GM21390 (cell line): ENCODE measurements around the gene SRSF4.
"Not testable (repeated sequence)": the region's sequence is repeated elsewhere in the genome, so short reads cannot be mapped to it uniquely, and the experiment has no call there.

ENCODE experiments used
- ATAC-seq: cut with Tn5 transposase; IDR thresholded peaks from one replicate; pipeline ENCODE4 v1.9.1; 2021; ENCODE audit not compliant: unreplicated experiment

Gene SRSF4

GRCh38 chr1:29166291-29166878, 15.3 kb downstream of the SRSF4 start:
- no peak for ATAC-seq

- ATAC-seq, result no peak
Observed at GRCh38 chr1:29164588-29164987, 17.1 kb downstream of the SRSF4 start.

GRCh38 chr1:29162476-29163138, 19.1 kb downstream of the SRSF4 start:
- no peak for ATAC-seq

- ATAC-seq, result no peak
Observed at GRCh38 chr1:29162025-29162424, 19.7 kb downstream of the SRSF4 start.

GRCh38 chr1:29159773-29160172, 21.9 kb downstream of the SRSF4 start:
- ATAC-seq, result no peak

GRCh38 chr1:29157269-29157601, 24.5 kb downstream of the SRSF4 start:
- ATAC-seq, result no peak

- ATAC-seq, result no peak
Observed at GRCh38 chr1:29156543-29157268, 25.0 kb downstream of the SRSF4 start.

GRCh38 chr1:29152046-29152805, 29.5 kb downstream of the SRSF4 start:
- ATAC-seq, result no peak

GRCh38 chr1:29150346-29150745, 31.4 kb downstream of the SRSF4 start:
- ATAC-seq, result not testable (repeated sequence)

GRCh38 chr1:29148656-29149491, 32.8 kb downstream of the SRSF4 start:
- no peak for ATAC-seq

- no peak for ATAC-seq
Observed at GRCh38 chr1:29145739-29146437, 35.8 kb downstream of the SRSF4 start.

GRCh38 chr1:29144178-29144577, 37.5 kb downstream of the SRSF4 start:
- no peak for ATAC-seq

GRCh38 chr1:29142714-29143113, 39.0 kb downstream of the SRSF4 start:
- ATAC-seq, result no peak

- ATAC-seq, result no peak
Observed at GRCh38 chr1:29136391-29136915, 45.2 kb downstream of the SRSF4 start.

- no peak for ATAC-seq
Observed at GRCh38 chr1:29134695-29135028, 47.0 kb downstream of the SRSF4 start.

- ATAC-seq, result no peak
Observed at GRCh38 chr1:29133861-29134694, 47.6 kb downstream of the SRSF4 start.

GRCh38 chr1:29131056-29131455, 50.6 kb downstream of the SRSF4 start:
- not testable (repeated sequence) for ATAC-seq

GRCh38 chr1:29129916-29130315, 51.8 kb downstream of the SRSF4 start:
- ATAC-seq, result no peak

- no peak for ATAC-seq
Observed at GRCh38 chr1:29128739-29129138, 53.0 kb downstream of the SRSF4 start.
